MM.1S (cell line): Measurements from ENCODE around the gene UBIAD1.

Experiments
- CTCF ChIP-seq: fragments of 300-600 bp; sonication (generic); IDR thresholded peaks from 2 replicates; pipeline ENCODE4 v1.5.1; 2016; ENCODE audit warnings: antibody characterized with exemption, low read length, mixed read lengths
- EZH2phosphoT487 ChIP-seq: fragments of 300-600 bp; sonication (generic); IDR thresholded peaks from 2 replicates; pipeline ENCODE4 v1.6.1; 2018; ENCODE audit warnings: antibody characterized with exemption, low read length

GRCh38 chr1:11334261-11334804 lies 61.3 kb downstream of the UBIAD1 start:
- TF ChIP-seq CTCF (no peak), EZH2phosphoT487 (no peak)
